ENCODE results near the gene CPN1.

CPN1 gene

GRCh38 chr10:100076750-100077149 is 4.9 kb downstream of the CPN1 start:
- TF ChIP-seq, protein P1, sequence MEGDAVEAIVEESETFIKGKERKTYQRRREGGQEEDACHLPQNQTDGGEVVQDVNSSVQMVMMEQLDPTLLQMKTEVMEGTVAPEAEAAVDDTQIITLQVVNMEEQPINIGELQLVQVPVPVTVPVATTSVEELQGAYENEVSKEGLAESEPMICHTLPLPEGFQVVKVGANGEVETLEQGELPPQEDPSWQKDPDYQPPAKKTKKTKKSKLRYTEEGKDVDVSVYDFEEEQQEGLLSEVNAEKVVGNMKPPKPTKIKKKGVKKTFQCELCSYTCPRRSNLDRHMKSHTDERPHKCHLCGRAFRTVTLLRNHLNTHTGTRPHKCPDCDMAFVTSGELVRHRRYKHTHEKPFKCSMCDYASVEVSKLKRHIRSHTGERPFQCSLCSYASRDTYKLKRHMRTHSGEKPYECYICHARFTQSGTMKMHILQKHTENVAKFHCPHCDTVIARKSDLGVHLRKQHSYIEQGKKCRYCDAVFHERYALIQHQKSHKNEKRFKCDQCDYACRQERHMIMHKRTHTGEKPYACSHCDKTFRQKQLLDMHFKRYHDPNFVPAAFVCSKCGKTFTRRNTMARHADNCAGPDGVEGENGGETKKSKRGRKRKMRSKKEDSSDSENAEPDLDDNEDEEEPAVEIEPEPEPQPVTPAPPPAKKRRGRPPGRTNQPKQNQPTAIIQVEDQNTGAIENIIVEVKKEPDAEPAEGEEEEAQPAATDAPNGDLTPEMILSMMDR (IDR thresholded peaks at IDR 0.05; ENCODE audit: control insufficient read depth, extremely low read depth, insufficient read depth): no peak
- DNase-seq (ENCODE audit: low read depth): no peak
- no peak overlapping the region for H3K4me3 ChIP-seq (ENCODE audit: low read depth, low read length)

GRCh38 chr10:100075426-100076220 is 6.0 kb downstream of the CPN1 start:
- TF ChIP-seq, protein P1 (IDR thresholded peaks at IDR 0.05; ENCODE audit: control insufficient read depth, extremely low read depth, insufficient read depth): no peak
- DNase-seq (ENCODE audit: low read depth): no peak

GRCh38 chr10:100072514-100072913 is 9.2 kb downstream of the CPN1 start:
- H3K4me3 ChIP-seq (ENCODE audit: low read depth, low read length): no peak overlapping the region
- DNase-seq (ENCODE audit: low read depth): peak; percentile 26
- TF ChIP-seq, protein P1 (IDR thresholded peaks at IDR 0.05; ENCODE audit: control insufficient read depth, extremely low read depth, insufficient read depth): no peak

More at GRCh38 chr10:100075426-100076220, 6.0 kb downstream of the CPN1 start:
- no peak overlapping the region for H3K4me3 ChIP-seq (ENCODE audit: low read depth, low read length)

- no peak overlapping the region for H3K4me3 ChIP-seq (ENCODE audit: low read depth, low read length)
- DNase-seq (ENCODE audit: low read depth): no peak
- TF ChIP-seq, protein P1 (IDR thresholded peaks at IDR 0.05; ENCODE audit: control insufficient read depth, extremely low read depth, insufficient read depth): no peak
Measured at GRCh38 chr10:100071529-100071928, 10.1 kb downstream of the CPN1 start.

GRCh38 chr10:100067466-100067865 is 14.2 kb downstream of the CPN1 start:
- no peak for DNase-seq (ENCODE audit: low read depth)
- TF ChIP-seq, protein P1 (IDR thresholded peaks at IDR 0.05; ENCODE audit: control insufficient read depth, extremely low read depth, insufficient read depth): no peak
- H3K4me3 ChIP-seq (ENCODE audit: low read depth, low read length): no peak overlapping the region

DNA sequence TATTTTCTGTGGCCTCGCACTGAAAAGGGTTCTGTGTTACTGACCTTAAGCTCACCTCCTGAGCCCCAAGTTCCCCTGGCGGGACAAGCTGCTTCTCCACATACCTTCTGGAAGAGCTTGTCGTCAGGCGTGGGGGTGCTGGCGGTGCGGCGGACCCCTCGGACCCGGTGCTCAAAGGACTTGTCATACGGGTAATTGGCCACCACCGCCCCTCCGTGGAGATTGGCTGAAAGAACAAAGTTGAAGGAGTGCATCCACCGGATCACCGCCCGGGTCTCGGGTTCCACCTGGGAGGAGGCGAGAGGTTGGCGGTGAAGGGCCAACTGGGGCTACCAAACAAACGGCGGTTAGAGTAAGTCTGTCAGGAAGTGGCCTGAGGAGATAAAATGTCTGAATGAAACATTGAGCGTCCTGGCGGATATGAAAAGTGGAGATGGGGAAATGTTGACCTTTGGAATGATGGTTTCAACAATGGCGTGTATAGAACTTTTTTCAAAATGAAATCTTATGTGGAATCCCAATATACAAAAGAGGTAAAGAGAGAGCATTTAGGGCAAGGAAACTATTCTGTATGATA is 16.5 kb downstream of the CPN1 start:
- TF ChIP-seq, protein P1 (IDR thresholded peaks at IDR 0.05; ENCODE audit: control insufficient read depth, extremely low read depth, insufficient read depth): no peak
- no peak for DNase-seq (ENCODE audit: low read depth)
- H3K4me3 ChIP-seq (ENCODE audit: low read depth, low read length): no peak overlapping the region

Measured in LNCaP clone FGC (cell line).